HEK293 (cell line): Measurements from ENCODE around the gene MTCH2.

Source experiments
- CTCF ChIP-seq: fragments of 450-650 bp; formaldehyde crosslinking; IDR thresholded peaks from 2 replicates; pipeline ENCODE4 v1.5.1; 2016; ENCODE audit warnings: missing biosample characterization, missing genetic modification characterization
- EGR2 ChIP-seq: fragments of 450-650 bp; formaldehyde crosslinking; IDR thresholded peaks from 2 replicates; pipeline ENCODE4 v1.5.1; 2016; ENCODE audit warnings: low read depth, missing biosample characterization, missing genetic modification characterization
- HOXC10 ChIP-seq: sonication (generic); formaldehyde crosslinking; IDR thresholded peaks from 2 replicates; pipeline ENCODE4 v1.8.1; 2023; ENCODE audit warnings: mild to moderate bottlenecking, missing genetic modification reagents
- HOXD13 ChIP-seq: sonication (generic); formaldehyde crosslinking; IDR thresholded peaks from 2 replicates; pipeline ENCODE4 v1.8.0; 2022; ENCODE audit warnings: missing genetic modification reagents, borderline replicate concordance
- KLF9 ChIP-seq: fragments of 450-650 bp; formaldehyde crosslinking; IDR thresholded peaks from 2 replicates; pipeline ENCODE4 v1.5.1; 2016; ENCODE audit warnings: missing biosample characterization, missing genetic modification characterization, low read depth
- MEIS1 ChIP-seq: sonication (generic); formaldehyde crosslinking; IDR thresholded peaks from 2 replicates; pipeline ENCODE4 v1.8.1; 2022; ENCODE audit warnings: missing genetic modification reagents, mild to moderate bottlenecking, borderline replicate concordance
- PRDM6 ChIP-seq: fragments of 450-650 bp; formaldehyde crosslinking; IDR thresholded peaks from 2 replicates; pipeline ENCODE4 v1.5.1; 2017; ENCODE audit warnings: missing biosample characterization, missing genetic modification characterization
- RBAK ChIP-seq: fragments of 450-650 bp; formaldehyde crosslinking; IDR thresholded peaks from 2 replicates; pipeline ENCODE4 v1.5.1; 2016; ENCODE audit warnings: missing biosample characterization, missing genetic modification characterization
- SCRT1 ChIP-seq: fragments of 450-650 bp; formaldehyde crosslinking; IDR thresholded peaks from 2 replicates; pipeline ENCODE4 v1.5.1; 2016; ENCODE audit warnings: missing biosample characterization, missing genetic modification characterization, borderline replicate concordance
- SETDB1 ChIP-seq: IDR thresholded peaks from one replicate; pipeline ENCODE4 v1.6.1; 2017; ENCODE audit warnings: mild to moderate bottlenecking, low read length, moderate library complexity, mixed read lengths; ENCODE audit not compliant: insufficient read length
- SP3 ChIP-seq: fragments of 450-650 bp; formaldehyde crosslinking; IDR thresholded peaks from 2 replicates; pipeline ENCODE4 v1.5.1; 2016; ENCODE audit warnings: missing biosample characterization, missing genetic modification characterization
- WT1 ChIP-seq: fragments of 450-650 bp; formaldehyde crosslinking; IDR thresholded peaks from 2 replicates; pipeline ENCODE4 v1.5.1; 2016; ENCODE audit warnings: missing biosample characterization, missing genetic modification characterization
- ZBTB44 ChIP-seq: fragments of 450-650 bp; IDR thresholded peaks from 2 replicates; pipeline ENCODE4 v1.5.1; 2018; ENCODE audit warnings: missing biosample characterization, mild to moderate bottlenecking, missing genetic modification characterization
- ZBTB49 ChIP-seq: fragments of 450-650 bp; formaldehyde crosslinking; IDR thresholded peaks from 2 replicates; pipeline ENCODE4 v1.5.1; 2016; ENCODE audit warnings: missing biosample characterization, missing genetic modification characterization, low read depth
- ZFP3 ChIP-seq: fragments of 450-650 bp; formaldehyde crosslinking; IDR thresholded peaks from 2 replicates; pipeline ENCODE4 v1.5.1; 2016; ENCODE audit warnings: low read depth, missing biosample characterization, missing genetic modification characterization
- ZNF112 ChIP-seq: fragments of 450-650 bp; formaldehyde crosslinking; IDR thresholded peaks from 2 replicates; pipeline ENCODE4 v1.5.0; 2017; ENCODE audit warnings: missing biosample characterization, missing genetic modification characterization
- ZNF138 ChIP-seq: fragments of 450-650 bp; formaldehyde crosslinking; IDR thresholded peaks from 2 replicates; pipeline ENCODE4 v1.5.1; 2016; ENCODE audit warnings: missing biosample characterization, missing genetic modification characterization, borderline replicate concordance
- ZNF140 ChIP-seq: fragments of 450-650 bp; formaldehyde crosslinking; IDR thresholded peaks from 2 replicates; pipeline ENCODE4 v1.5.1; 2016; ENCODE audit warnings: missing biosample characterization, missing genetic modification characterization
- ZNF2 ChIP-seq: fragments of 450-650 bp; formaldehyde crosslinking; IDR thresholded peaks from 2 replicates; pipeline ENCODE4 v1.5.1; 2016; ENCODE audit warnings: missing biosample characterization, missing genetic modification characterization
- ZNF223 ChIP-seq: fragments of 450-650 bp; formaldehyde crosslinking; IDR thresholded peaks from 2 replicates; pipeline ENCODE4 v1.5.1; 2016; ENCODE audit warnings: missing biosample characterization, missing genetic modification characterization
- ZNF26 ChIP-seq: fragments of 450-650 bp; formaldehyde crosslinking; IDR thresholded peaks from 2 replicates; pipeline ENCODE4 v1.5.1; 2016; ENCODE audit warnings: missing biosample characterization, missing genetic modification characterization
- ZNF488 ChIP-seq: fragments of 450-650 bp; formaldehyde crosslinking; IDR thresholded peaks from 2 replicates; pipeline ENCODE4 v1.5.1; 2016; ENCODE audit warnings: missing biosample characterization, missing genetic modification characterization
- ZNF529 ChIP-seq: fragments of 450-650 bp; formaldehyde crosslinking; IDR thresholded peaks from 2 replicates; pipeline ENCODE4 v1.5.1; 2017; ENCODE audit warnings: missing genetic modification characterization, missing biosample characterization; ENCODE audit not compliant: insufficient replicate concordance
- ZNF560 ChIP-seq: fragments of 450-650 bp; formaldehyde crosslinking; IDR thresholded peaks from 2 replicates; pipeline ENCODE4 v1.5.1; 2017; ENCODE audit warnings: missing biosample characterization, missing genetic modification characterization, borderline replicate concordance
- ZSCAN30 ChIP-seq: fragments of 450-650 bp; IDR thresholded peaks from 2 replicates; pipeline ENCODE4 v1.5.1; 2018; ENCODE audit warnings: missing biosample characterization, mild to moderate bottlenecking, missing genetic modification characterization, moderate library complexity
- ZSCAN5A ChIP-seq: fragments of 450-650 bp; formaldehyde crosslinking; IDR thresholded peaks from 2 replicates; pipeline ENCODE4 v1.5.1; 2016; ENCODE audit warnings: missing biosample characterization, missing genetic modification characterization

Gene MTCH2

GRCh38 chr11:47578524-47579494 lies 63.5 kb downstream of the MTCH2 start, which contains the start of the genes KBTBD4 and NDUFS3 (continued):
- TF ChIP-seq SCRT1 (tag by site-specific recombination) (0 out of 2 replicates have a peak, but pooled peaks have one; percentile 43), ZSCAN30 (tag by site-specific recombination) (peak; percentile 81), SETDB1 (no peak), SP3 (tag by site-specific recombination) (peak; percentile 93), ZNF112 (tag by site-specific recombination) (no peak), ZSCAN5A (tag by site-specific recombination) (peak; percentile 96), ZNF26 (tag by site-specific recombination) (no peak), ZFP3 (tag by site-specific recombination) (no peak), RBAK (tag by site-specific recombination) (no peak), HOXC10 (peak; percentile 92; the same call in 1 of the 2 replicates), ZNF140 (no peak), KLF9 (tag by site-specific recombination) (peak; percentile 93), ZNF2 (tag by site-specific recombination) (peak; percentile 99), MEIS1 (CRISPR knock-in tag) (no peak), PRDM6 (tag by site-specific recombination) (no peak), ZNF223 (tag by site-specific recombination) (no peak), HOXD13 (CRISPR knock-in tag) (peak; percentile 79), ZNF488 (tag by site-specific recombination) (no peak), CTCF (peak; percentile 28), ZNF529 (tag by site-specific recombination) (no peak), ZBTB49 (no peak), ZNF138 (tag by site-specific recombination) (no peak), WT1 (tag by site-specific recombination) (peak; percentile 82), ZBTB44 (tag by site-specific recombination) (no peak), EGR2 (tag by site-specific recombination) (peak; percentile 87), ZNF560 (no peak)
